SH-SY5Y (cell line): Measurements from ENCODE around the gene MYO7B.

ENCODE experiments used
- GATA2 ChIP-seq: IDR thresholded peaks from 2 replicates; pipeline ENCODE4 v1.6.1; 2011; ENCODE audit warnings: mild to moderate bottlenecking, low read depth, low read length
- GATA3 ChIP-seq: IDR thresholded peaks from 2 replicates; pipeline ENCODE4 v1.6.1; 2011; ENCODE audit warnings: low read depth, mild to moderate bottlenecking, low read length, moderate library complexity

The MYO7B gene

GRCh38 chr2:127514076-127514475, 21.4 kb upstream of the MYO7B start:
- TF ChIP-seq GATA3, result no peak
- no peak for TF ChIP-seq GATA2

- TF ChIP-seq GATA2, result no peak
- no peak for TF ChIP-seq GATA3
Observed at GRCh38 chr2:127514485-127514884, 21.0 kb upstream of the MYO7B start.

- TF ChIP-seq GATA2 (no peak), GATA3 (no peak)
Observed at GRCh38 chr2:127515383-127515915, 20.0 kb upstream of the MYO7B start.

GRCh38 chr2:127516041-127516762, 19.3 kb upstream of the MYO7B start:
- TF ChIP-seq GATA3 (no peak), GATA2 (no peak)

GRCh38 chr2:127517465-127517864, 18.0 kb upstream of the MYO7B start:
- TF ChIP-seq GATA3 (no peak), GATA2 (no peak)

GRCh38 chr2:127520424-127520823, 15.1 kb upstream of the MYO7B start:
- TF ChIP-seq GATA2, result no peak
- no peak for TF ChIP-seq GATA3

GRCh38 chr2:127523269-127523939, 12.1 kb upstream of the MYO7B start:
- TF ChIP-seq GATA2 (no peak), GATA3 (no peak)

GRCh38 chr2:127525691-127526131, 9.8 kb upstream of the MYO7B start:
- TF ChIP-seq GATA2, result no peak
- TF ChIP-seq GATA3, result no peak

- TF ChIP-seq GATA2 (no peak), GATA3 (no peak)
Observed at GRCh38 chr2:127526132-127527000, 9.1 kb upstream of the MYO7B start, which contains the start of gene IWS1. Gene IWS1, minus strand, starts transcription at chr2:127526489. Its CDS starts 281 bp downstream, at chr2:127526208.

- TF ChIP-seq GATA3 (no peak), GATA2 (no peak)
Observed at GRCh38 chr2:127527001-127527804, 8.3 kb upstream of the MYO7B start.

GRCh38 chr2:127528487-127528886, 7.0 kb upstream of the MYO7B start:
- no peak for TF ChIP-seq GATA3
- no peak for TF ChIP-seq GATA2

- TF ChIP-seq GATA3 (no peak), GATA2 (no peak)
Observed at GRCh38 chr2:127530245-127531140, 5.0 kb upstream of the MYO7B start.

GRCh38 chr2:127531221-127531648, 4.2 kb upstream of the MYO7B start:
- TF ChIP-seq GATA2 (no peak), GATA3 (no peak)
